Lung (tissue), 12 donors: ENCODE results near the gene PTPRN2. TPM values are rescaled to one million over a fixed set of nuclear protein-coding genes. Genes with fewer than 3 reads are reported as not detected.

ENCODE experiments used
- ATAC-seq: fragments of 200-7000 bp; cut with Tn5 transposase; one replicate; pipeline ENCODE4 v1.9.1; 2020; ENCODE audit warnings: moderate number of reproducible peaks; ENCODE audit not compliant: insufficient read depth, low FRiP score
- DNase-seq, 3 donors: peaks; one replicate each; pipeline ENCODE4 v3.0.0-alpha.2; 2013 to 2017
- H3K27ac ChIP-seq, 2 donors: one replicate each; pipeline ENCODE4 v1.5.1; 2013; ENCODE audit warnings: mild to moderate bottlenecking in 2 of 2, moderate library complexity in 2 of 2, control low read depth in 1 of 2, inconsistent platforms in 1 of 2, low read depth in 1 of 2, low read length in 1 of 2
- H3K27me3 ChIP-seq, 3 donors: one replicate each; pipeline ENCODE4 v1.5.1; 2013; ENCODE audit warnings: low read length in 2 of 3; ENCODE audit not compliant: control insufficient read depth in 3 of 3, insufficient read depth in 3 of 3
- H3K36me3 ChIP-seq, 4 donors: one replicate each; pipeline ENCODE4 v1.5.1; 2013; ENCODE audit warnings: low read length in 4 of 4, mild to moderate bottlenecking in 1 of 4, moderate library complexity in 1 of 4; ENCODE audit not compliant: control insufficient read depth in 4 of 4, insufficient read depth in 4 of 4
- H3K4me1 ChIP-seq, 5 donors: one replicate each; pipeline ENCODE4 v1.5.1; 2013; ENCODE audit warnings: low read length in 5 of 5, mild to moderate bottlenecking in 2 of 5, moderate library complexity in 1 of 5; ENCODE audit not compliant: control insufficient read depth in 5 of 5, insufficient read depth in 5 of 5
- H3K4me3 ChIP-seq: one replicate; pipeline ENCODE4 v1.5.1; 2013; ENCODE audit warnings: mild to moderate bottlenecking, control low read depth, moderate library complexity
- H3K9ac ChIP-seq, 2 donors: one replicate each; pipeline ENCODE4 v1.5.1; 2013; ENCODE audit warnings: low read length in 2 of 2, control low read depth in 1 of 2; ENCODE audit not compliant: insufficient read depth in 1 of 2
- H3K9me3 ChIP-seq, 4 donors: one replicate each; pipeline ENCODE4 v1.5.1; 2013; ENCODE audit warnings: low read length in 3 of 4, mild to moderate bottlenecking in 1 of 4, moderate library complexity in 1 of 4; ENCODE audit not compliant: control insufficient read depth in 4 of 4, insufficient read depth in 3 of 4
- WGBS, 2 donors: extraction: QIAGEN DNeasy Blood & Tissue Kit; methylation state at CpG; one replicate each; pipeline ENCODE4 v1.1.7; 2013; 5-methylcytosine and 5-hydroxymethylcytosine counted together
- polyA plus RNA-seq, 2 donors: library from polyadenylated mRNA; stranded (reverse); fragments of 200-250 nt; gene quantifications; one replicate each; pipeline ENCODE4 v1.2.1, GENCODE V29; 2013
- total RNA-seq, 2 donors: library from RNA; depleted of rRNA in 1 of 2; stranded (reverse); fragments of >200 nt in 1 of 2; gene quantifications; one replicate each; pipeline ENCODE4 v1.2.1, GENCODE V29; 2014 to 2021
- TF ChIP-seq, protein P1 (sequence below): IDR thresholded peaks from 2 replicates; pipeline ENCODE4 v1.5.1; 2012; ENCODE audit warnings: mild to moderate bottlenecking; ENCODE audit errors: control extremely low read depth, extremely low read depth
- donor health status: control.
- donor health status: control.
- donor health status: Bipolar disorder and iron deficiency.
- donor health status: healthy.
- donor health status: DM: yes; HTN: yes; CAD: no.

Gene PTPRN2
- total and polyA plus RNA-seq, 4 donors: 2.1 to 7.4 (median 4.4) TPM

DNA sequence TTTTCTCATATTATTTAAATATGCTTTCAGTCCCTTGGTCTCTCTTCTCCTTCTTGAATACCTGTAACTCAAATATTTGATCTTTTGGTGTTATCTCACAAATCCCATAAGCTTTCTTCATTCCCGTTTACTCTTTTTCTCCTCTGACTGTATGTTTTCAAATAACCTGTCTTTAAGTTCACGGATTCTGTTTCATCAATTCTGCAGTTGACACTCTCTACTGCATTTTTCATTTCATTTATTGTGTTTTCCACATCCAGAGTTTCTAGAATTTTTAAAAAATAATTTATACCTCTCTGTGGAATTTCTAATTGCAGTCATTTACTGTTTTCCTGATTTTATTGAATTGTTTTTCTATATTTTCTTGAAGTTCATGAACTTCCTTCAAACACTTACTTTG, 298.4 kb downstream of the PTPRN2 start:
- Histone ChIP-seq H3K4me3 (no peak overlapping the region), H3K9ac (no peak overlapping the region), H3K27me3 (no peaks in the 10 kb centered on the region), H3K9me3 (peaks cover 0 to 16% (median 10%) of the 10 kb centered on the region in 4 donors), H3K27ac (no peak overlapping the region), H3K36me3 (no peaks in the 10 kb centered on the region), H3K4me1 (no peaks in the 10 kb centered on the region)
- TF ChIP-seq, protein P1, sequence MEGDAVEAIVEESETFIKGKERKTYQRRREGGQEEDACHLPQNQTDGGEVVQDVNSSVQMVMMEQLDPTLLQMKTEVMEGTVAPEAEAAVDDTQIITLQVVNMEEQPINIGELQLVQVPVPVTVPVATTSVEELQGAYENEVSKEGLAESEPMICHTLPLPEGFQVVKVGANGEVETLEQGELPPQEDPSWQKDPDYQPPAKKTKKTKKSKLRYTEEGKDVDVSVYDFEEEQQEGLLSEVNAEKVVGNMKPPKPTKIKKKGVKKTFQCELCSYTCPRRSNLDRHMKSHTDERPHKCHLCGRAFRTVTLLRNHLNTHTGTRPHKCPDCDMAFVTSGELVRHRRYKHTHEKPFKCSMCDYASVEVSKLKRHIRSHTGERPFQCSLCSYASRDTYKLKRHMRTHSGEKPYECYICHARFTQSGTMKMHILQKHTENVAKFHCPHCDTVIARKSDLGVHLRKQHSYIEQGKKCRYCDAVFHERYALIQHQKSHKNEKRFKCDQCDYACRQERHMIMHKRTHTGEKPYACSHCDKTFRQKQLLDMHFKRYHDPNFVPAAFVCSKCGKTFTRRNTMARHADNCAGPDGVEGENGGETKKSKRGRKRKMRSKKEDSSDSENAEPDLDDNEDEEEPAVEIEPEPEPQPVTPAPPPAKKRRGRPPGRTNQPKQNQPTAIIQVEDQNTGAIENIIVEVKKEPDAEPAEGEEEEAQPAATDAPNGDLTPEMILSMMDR: no peak
- WGBS, 2 donors: 90 to 96% methylated on average over 2 of the region's 2 CpGs
- no peak for DNase-seq
- ATAC-seq: no peak

- 48 to 63% methylated on average over 2 of the region's 2 CpGs for WGBS, 2 donors
- DNase-seq: no peak
- no peak for ATAC-seq
- Histone ChIP-seq H3K4me1 (no peaks in the 10 kb centered on the region), H3K27ac (no peak overlapping the region), H3K4me3 (no peak overlapping the region), H3K9me3 (peaks cover 0 to 17% (median 9%) of the 10 kb centered on the region in 4 donors), H3K27me3 (no peaks in the 10 kb centered on the region), H3K36me3 (no peaks in the 10 kb centered on the region), H3K9ac (no peak overlapping the region)
- TF ChIP-seq, protein P1: no peak
These were observed 301.4 kb downstream of the PTPRN2 start for GRCh38 chr7:158286210-158286609.

DNA sequence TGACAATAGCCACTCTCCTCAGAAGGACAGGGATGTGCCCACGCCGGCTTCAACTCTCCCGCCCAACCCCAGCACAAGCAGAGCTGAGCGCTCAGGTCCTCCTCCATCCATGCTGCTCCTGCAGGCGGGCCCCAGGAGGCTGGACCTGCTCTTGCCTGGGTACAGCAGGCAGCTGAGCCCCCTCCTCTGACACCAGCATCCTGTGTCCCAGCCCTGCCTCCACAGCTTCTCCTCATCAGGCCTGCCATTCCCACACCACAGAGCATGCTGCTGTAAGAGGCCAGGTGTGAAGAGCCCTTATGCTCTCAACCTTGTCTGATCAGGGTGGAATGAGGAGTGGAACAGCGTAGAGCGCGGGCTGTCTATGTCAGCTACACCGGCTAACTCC, 302.2 kb downstream of the PTPRN2 start:
- Histone ChIP-seq H3K36me3 (no peaks in the 10 kb centered on the region), H3K4me1 (no peaks in the 10 kb centered on the region), H3K9me3 (peaks cover 0 to 17% (median 8%) of the 10 kb centered on the region in 4 donors), H3K4me3 (no peak overlapping the region), H3K27ac (no peak overlapping the region), H3K9ac (no peak overlapping the region), H3K27me3 (no peaks in the 10 kb centered on the region)
- WGBS, 2 donors: 91% methylated on average over 9 of the region's 9 CpGs
- DNase-seq: no peak
- no peak for ATAC-seq
- TF ChIP-seq, protein P1: no peak

GRCh38 chr7:158284617-158285382, 302.8 kb downstream of the PTPRN2 start:
- TF ChIP-seq, protein P1: no peak
- DNase-seq (no peak), ATAC-seq (no peak)
- Histone ChIP-seq H3K4me1 (no peaks in the 10 kb centered on the region), H3K4me3 (no peak overlapping the region), H3K9ac (no peak overlapping the region), H3K9me3 (peaks cover 0 to 11% (median 7%) of the 10 kb centered on the region in 4 donors), H3K27me3 (no peaks in the 10 kb centered on the region), H3K36me3 (no peaks in the 10 kb centered on the region), H3K27ac (no peak overlapping the region)
- WGBS, 2 donors: 88% methylated on average over 18 of the region's 18 CpGs
